ENCODE results near the gene CFD. TPM values are rescaled to one million over a fixed set of nuclear protein-coding genes. Genes with fewer than 3 reads are reported as not detected.
"Not testable (repeated sequence)": the region's sequence is repeated elsewhere in the genome, so short reads cannot be mapped to it uniquely, and the experiment has no call there.

The CFD gene
- total and polyA plus RNA-seq, 9 donors = 3.8 to 335 (median 39.2) TPM

DNA sequence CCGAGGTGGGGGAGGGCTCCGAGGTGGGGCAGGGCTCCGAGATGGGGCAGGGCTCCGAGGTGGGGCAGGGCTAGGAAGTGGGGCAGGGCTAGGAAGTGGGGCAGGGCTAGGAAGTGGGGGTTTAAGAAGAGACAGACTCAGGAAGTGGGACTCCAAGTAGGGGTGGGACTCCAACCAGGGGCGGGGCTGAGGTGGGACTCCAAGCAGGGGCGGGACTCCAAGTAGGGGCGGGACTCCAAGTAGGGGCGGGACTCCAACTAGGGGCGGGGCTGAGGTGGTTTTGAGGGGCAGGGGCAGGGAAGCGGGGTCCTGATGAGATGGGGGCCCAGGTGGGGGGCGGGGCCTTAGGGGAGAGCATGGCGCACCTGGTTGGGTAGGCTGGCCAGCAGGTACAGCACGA, 13.6 kb downstream of the CFD start:
- peak in 2 of 5 donors; percentile 58 to 63 for DNase-seq
- H3K4me1 ChIP-seq (ENCODE audit: insufficient read depth) = peaks cover 17% of the 10 kb centered on the region
- intact Hi-C loops (cut with DNase I) = no loop called here
- TF ChIP-seq, protein P1, sequence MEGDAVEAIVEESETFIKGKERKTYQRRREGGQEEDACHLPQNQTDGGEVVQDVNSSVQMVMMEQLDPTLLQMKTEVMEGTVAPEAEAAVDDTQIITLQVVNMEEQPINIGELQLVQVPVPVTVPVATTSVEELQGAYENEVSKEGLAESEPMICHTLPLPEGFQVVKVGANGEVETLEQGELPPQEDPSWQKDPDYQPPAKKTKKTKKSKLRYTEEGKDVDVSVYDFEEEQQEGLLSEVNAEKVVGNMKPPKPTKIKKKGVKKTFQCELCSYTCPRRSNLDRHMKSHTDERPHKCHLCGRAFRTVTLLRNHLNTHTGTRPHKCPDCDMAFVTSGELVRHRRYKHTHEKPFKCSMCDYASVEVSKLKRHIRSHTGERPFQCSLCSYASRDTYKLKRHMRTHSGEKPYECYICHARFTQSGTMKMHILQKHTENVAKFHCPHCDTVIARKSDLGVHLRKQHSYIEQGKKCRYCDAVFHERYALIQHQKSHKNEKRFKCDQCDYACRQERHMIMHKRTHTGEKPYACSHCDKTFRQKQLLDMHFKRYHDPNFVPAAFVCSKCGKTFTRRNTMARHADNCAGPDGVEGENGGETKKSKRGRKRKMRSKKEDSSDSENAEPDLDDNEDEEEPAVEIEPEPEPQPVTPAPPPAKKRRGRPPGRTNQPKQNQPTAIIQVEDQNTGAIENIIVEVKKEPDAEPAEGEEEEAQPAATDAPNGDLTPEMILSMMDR (IDR thresholded peaks at IDR 0.05) = no peak
- TF ChIP-seq EP300 (IDR thresholded peaks at IDR 0.05) (no peak), POLR2A (IDR thresholded peaks at IDR 0.05) (no peak)
- no peaks in the 10 kb centered on the region for H3K36me3 ChIP-seq
- WGBS, 3 donors = 57 to 87% (median 74%) methylated on average over 9 to 13 of the region's 13 CpGs
- no peaks in the 10 kb centered on the region for H3K27me3 ChIP-seq
- H3K9me3 ChIP-seq = no peaks in the 10 kb centered on the region
- no peak overlapping the region for H3K4me3 ChIP-seq
- no peak overlapping the region for H3K27ac ChIP-seq

DNA sequence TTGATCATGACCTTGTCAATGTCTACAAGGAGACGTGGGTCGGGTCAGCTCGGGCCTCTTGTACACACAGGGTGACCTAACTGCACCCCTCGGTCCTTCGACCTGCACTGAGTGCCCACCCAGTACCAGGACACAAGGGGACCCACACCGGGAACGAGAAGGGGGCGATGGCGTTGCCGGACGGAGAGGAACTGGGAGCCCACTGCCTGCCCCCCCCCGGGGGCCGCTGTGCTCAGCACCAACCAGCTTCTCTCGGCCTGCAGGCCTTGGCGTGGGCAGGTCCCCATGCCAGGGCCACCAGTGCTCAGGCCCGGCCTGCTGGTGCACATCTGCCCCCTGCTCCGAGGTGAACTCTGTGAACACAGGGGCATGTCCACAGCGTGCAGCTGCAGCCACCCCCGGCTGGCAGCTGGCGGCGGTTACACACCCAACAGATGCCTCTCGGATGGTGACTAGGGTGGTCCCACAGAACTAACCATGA, 14.1 kb downstream of the CFD start:
- intact Hi-C loops (cut with DNase I) = no loop called here
- 87 to 89% (median 88%) methylated on average over 17 to 22 of the region's 22 CpGs for WGBS, 3 donors
- Histone ChIP-seq H3K4me1 (ENCODE audit: insufficient read depth) (peaks cover 17% of the 10 kb centered on the region), H3K9me3 (no peaks in the 10 kb centered on the region), H3K27me3 (no peaks in the 10 kb centered on the region), H3K27ac (no peak overlapping the region), H3K4me3 (no peak overlapping the region), H3K36me3 (no peaks in the 10 kb centered on the region)
- DNase-seq = peak in 2 of 5 donors; percentile 51 to 53
- TF ChIP-seq EP300 (IDR thresholded peaks at IDR 0.05) = no peak
- TF ChIP-seq POLR2A (IDR thresholded peaks at IDR 0.05) = no peak
- TF ChIP-seq, protein P1 (IDR thresholded peaks at IDR 0.05) = no peak

DNA sequence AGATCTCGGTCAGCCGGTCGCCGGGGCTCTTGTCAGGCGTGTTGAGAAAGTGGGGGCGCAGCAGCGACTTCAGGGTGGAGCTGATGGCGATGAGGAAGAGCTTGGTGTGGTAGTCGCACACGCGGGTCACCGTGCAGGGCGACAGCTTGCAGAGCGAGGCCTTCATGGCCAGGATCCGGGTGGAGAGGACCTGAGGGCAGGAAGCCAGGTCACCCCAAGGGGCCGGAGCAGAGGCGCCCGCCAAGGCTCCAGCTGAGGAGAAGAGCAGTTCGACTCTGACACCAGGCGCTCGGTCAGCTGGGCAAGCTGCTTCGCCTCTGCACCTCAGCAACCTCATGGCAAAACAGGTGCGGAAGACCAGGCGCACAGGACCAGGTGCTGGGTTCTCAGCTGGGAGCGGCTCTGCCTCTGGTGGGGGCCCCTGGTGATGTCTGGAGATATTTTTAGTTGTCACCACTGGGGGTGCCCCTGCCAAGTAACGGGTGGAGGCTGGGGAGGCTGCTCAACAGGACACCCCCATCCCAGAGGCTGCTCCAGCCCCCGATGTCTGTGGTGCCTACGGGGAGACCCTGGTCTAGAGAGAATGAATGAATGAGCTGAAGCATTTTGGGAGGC, 15.9 kb downstream of the CFD start:
- intact Hi-C loops (cut with DNase I) = no loop called here

DNA sequence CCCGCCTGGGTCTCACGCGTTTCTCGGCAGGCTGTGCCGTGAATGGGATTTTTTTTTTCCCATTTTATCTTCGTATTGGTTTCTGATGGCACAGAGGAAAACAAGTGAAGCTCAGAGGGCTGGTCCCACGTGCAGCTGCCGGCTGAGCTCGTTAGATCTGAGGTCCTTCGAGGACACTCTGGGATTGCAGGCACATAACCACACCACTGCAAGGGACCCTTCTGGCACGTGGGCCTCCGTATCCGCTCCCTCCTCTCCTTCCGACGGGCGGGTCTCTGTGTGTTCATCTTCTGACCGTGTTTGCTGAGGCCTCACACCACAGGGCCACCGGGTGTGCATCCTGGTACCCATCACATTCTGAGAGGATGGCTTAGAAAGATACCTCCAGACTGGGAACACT, 16.6 kb downstream of the CFD start:
- TF ChIP-seq EP300 (IDR thresholded peaks at IDR 0.05) (no peak), POLR2A (IDR thresholded peaks at IDR 0.05) (no peak)
- TF ChIP-seq, protein P1 (IDR thresholded peaks at IDR 0.05) = no peak
- no peak for DNase-seq
- H3K4me3 ChIP-seq = no peak overlapping the region
- H3K4me1 ChIP-seq (ENCODE audit: insufficient read depth) = peaks cover 8% of the 10 kb centered on the region
- intact Hi-C loops (cut with DNase I) = no loop called here
- H3K36me3 ChIP-seq = no peaks in the 10 kb centered on the region
- 62 to 72% (median 68%) methylated on average over 18 of the region's 18 CpGs for WGBS, 3 donors
- no peaks in the 10 kb centered on the region for H3K27me3 ChIP-seq
- no peaks in the 10 kb centered on the region for H3K9me3 ChIP-seq
- H3K27ac ChIP-seq = no peak overlapping the region

More for the DNA sequence above, 15.9 kb downstream of the CFD start:
- Histone ChIP-seq H3K9me3 (no peaks in the 10 kb centered on the region), H3K27ac (no peak overlapping the region), H3K36me3 (no peaks in the 10 kb centered on the region), H3K4me1 (ENCODE audit: insufficient read depth) (peaks cover 8% of the 10 kb centered on the region), H3K27me3 (no peaks in the 10 kb centered on the region), H3K4me3 (no peak overlapping the region)
- 89 to 91% (median 90%) methylated on average over 27 to 28 of the region's 28 CpGs for WGBS, 3 donors
- no peak for TF ChIP-seq POLR2A (IDR thresholded peaks at IDR 0.05)
- DNase-seq = no peak

DNA sequence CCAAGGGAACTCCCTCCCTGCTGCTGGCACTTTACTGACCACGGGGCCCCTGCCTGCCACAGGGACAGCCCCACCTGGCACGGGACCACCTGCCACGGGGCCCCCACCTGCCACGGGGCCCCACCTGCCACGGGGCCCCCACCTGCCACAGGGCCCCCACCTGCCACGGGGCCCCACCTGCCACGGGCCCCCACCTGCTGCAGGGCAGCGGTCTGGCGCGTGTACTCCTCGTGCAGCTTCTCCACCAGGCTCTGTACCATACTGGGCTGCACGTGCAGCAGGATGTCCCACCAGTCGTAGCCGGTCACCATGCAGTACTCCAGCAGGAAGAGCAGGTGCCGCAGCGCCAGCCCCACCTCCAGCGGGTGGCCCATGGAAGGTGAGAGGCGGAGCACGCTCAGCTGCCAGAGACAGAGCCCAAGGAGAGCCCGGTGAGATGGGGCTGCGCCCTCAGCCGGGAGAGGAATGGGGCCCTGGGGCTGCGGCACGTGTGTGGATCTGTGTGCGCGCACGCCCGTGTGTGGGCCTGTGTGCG, 17.4 kb downstream of the CFD start:
- Histone ChIP-seq H3K4me3 (no peak overlapping the region), H3K27ac (no peak overlapping the region), H3K36me3 (no peaks in the 10 kb centered on the region), H3K27me3 (no peaks in the 10 kb centered on the region), H3K4me1 (ENCODE audit: insufficient read depth) (peaks cover 8% of the 10 kb centered on the region), H3K9me3 (no peaks in the 10 kb centered on the region)
- 89 to 92% (median 89%) methylated on average over 24 to 29 of the region's 29 CpGs for WGBS, 3 donors
- intact Hi-C loops (cut with DNase I) = no loop called here
- TF ChIP-seq EP300 (IDR thresholded peaks at IDR 0.05) (no peak), POLR2A (IDR thresholded peaks at IDR 0.05) (no peak)
- TF ChIP-seq, protein P1 (IDR thresholded peaks at IDR 0.05) = no peak
- DNase-seq = no peak

DNA sequence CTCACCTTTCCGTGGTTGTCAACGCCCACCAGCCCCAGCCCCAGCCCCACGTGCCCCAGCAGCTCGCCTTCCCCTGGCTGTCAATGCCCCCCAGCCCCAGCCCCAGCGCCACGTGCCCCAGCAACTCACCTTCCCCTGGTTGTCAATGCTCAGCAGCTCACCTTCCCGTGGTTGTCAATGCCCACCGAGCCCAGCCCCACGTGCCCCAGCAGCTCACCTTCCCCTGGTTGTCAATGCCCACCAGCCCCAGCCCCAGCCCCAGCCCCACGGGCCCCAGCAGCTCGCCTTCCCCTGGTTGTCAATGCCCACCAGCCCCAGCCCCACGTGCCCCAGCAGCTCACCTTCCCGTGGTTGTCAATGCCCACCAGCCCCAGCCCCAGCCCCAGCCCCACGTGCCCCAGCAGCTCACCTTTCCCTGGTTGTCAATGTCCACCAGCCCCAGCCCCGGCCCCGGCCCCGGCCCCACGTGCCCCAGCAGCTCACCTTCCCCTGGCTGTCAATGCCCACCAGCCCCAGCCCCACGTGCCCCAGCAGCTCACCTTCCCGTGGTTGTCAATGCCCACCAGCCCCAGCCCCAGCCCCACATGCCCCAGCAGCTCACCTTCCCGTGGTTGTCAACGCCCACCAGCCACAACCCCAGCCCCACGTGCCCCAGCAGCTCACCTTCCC, 18.7 kb downstream of the CFD start:
- WGBS, 3 donors = 83 to 88% (median 86%) methylated on average over 8 to 23 of the region's 23 CpGs
- H3K9me3 ChIP-seq; H3K4me3 ChIP-seq; H3K4me1 ChIP-seq (ENCODE audit: insufficient read depth); intact Hi-C loops (cut with DNase I); DNase-seq; H3K27me3 ChIP-seq; H3K27ac ChIP-seq; H3K36me3 ChIP-seq: not testable (repeated sequence)

All from ovary (tissue), 9 donors.